ENCODE data around the gene ATP10B. TPM values are rescaled to one million over a fixed set of nuclear protein-coding genes. Genes with fewer than 3 reads are reported as not detected.
A peak's percentile ranks its signal among the peaks of the same experiment; 100 is the strongest.

The ATP10B gene
- total RNA-seq, 1 donor from 2014 or later, result 9.1 TPM

DNA sequence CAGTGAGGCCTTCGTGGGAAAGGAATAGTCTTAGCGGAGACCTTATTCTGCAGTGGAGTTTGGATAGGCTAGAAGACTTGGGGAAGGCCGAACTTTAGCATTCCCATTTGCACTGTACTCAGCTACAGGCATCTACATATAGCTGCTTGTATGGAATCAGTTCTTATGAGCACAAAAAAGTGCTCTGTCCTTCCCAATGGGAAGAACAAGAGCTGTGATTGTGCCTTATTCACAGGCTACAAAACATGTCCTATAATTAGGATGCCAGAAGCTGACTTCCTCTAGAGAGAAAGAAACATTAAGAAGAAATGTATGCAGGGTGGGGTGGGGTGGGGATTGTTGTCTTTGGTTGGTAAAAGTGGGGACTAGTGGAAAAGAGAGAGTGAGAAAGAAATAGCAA lies 154.7 kb downstream of the ATP10B start:
- Histone ChIP-seq H3K4me1 (no peaks in the 10 kb centered on the region), H3K27ac (no peak overlapping the region), H3K36me3 (no peaks in the 10 kb centered on the region), H3K4me3 (no peak overlapping the region), H3K9me3 (no peaks in the 10 kb centered on the region), H3K27me3 (no peaks in the 10 kb centered on the region)
- DNase-seq (ENCODE audit: extremely low spot score in 2 of 2), result no peak
- intact Hi-C loops (cut with DNase I), result no loop called here
- TF ChIP-seq POLR2A (IDR thresholded peaks at IDR 0.05) (no peak), POLR2AphosphoS5 (IDR thresholded peaks at IDR 0.05; ENCODE audit: insufficient read depth in 1 of 2, low read depth in 1 of 2) (no peak), CTCF (IDR thresholded peaks at IDR 0.05) (no peak)

DNA sequence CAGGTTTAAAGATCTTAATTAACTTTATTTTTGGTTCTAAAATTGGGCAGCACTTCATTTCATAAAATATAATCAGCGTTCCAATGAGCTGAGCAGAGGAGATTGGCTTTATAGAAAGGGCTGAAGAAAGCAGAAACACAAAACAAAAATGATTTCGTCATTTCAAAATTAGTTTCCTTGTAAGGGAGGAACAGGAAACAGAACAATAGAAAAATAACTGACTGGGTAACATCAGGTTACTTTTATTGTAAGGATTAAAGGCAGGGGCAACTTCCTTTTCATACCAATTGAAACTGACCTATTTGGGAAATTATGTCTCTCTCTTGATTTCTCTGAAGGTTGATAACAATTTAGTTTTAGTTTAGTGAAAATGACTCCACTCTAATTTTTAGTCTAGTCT lies 157.1 kb downstream of the ATP10B start:
- intact Hi-C loops (cut with DNase I), result no loop called here
- no peak for DNase-seq (ENCODE audit: extremely low spot score in 2 of 2)
- Histone ChIP-seq H3K4me3 (no peak overlapping the region), H3K4me1 (no peaks in the 10 kb centered on the region), H3K27ac (no peak overlapping the region), H3K36me3 (no peaks in the 10 kb centered on the region), H3K27me3 (no peaks in the 10 kb centered on the region), H3K9me3 (no peaks in the 10 kb centered on the region)
- no peak for TF ChIP-seq POLR2A (IDR thresholded peaks at IDR 0.05)
- TF ChIP-seq CTCF (IDR thresholded peaks at IDR 0.05), result no peak
- no peak for TF ChIP-seq POLR2AphosphoS5 (IDR thresholded peaks at IDR 0.05; ENCODE audit: insufficient read depth in 1 of 2, low read depth in 1 of 2)

DNA sequence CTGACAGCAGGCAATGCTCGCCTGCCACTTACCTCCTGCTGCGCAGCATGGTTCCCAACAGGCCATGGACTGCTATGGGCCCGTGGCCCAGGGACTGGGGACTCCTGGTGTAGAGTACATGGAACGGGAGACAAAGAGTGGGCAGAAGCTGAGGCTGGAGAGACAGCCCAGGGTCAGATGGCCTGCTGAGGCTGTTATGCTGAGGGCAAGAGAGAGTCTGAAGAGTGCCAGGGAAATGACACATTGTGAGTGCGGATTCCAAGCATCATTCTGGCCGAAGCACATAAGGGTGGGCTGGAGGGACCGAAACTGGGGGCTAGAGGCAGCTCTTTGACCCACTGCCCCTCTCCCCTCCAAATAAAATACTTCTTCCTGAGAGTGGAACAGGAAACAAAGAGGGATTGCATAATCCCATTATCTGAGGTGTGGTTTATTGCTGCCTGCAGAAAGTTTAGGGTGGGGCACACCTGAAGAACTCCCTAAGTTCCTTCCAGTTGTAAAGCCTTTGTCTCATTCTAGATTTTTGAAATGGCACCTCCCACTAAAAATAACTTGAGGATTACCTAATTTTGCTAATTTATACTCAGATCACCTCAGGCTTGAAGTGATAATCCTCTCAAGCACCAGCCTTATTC lies 158.1 kb downstream of the ATP10B start:
- Histone ChIP-seq H3K9me3 (no peaks in the 10 kb centered on the region), H3K27ac (no peak overlapping the region), H3K4me1 (no peaks in the 10 kb centered on the region), H3K36me3 (no peaks in the 10 kb centered on the region), H3K4me3 (no peak overlapping the region), H3K27me3 (no peaks in the 10 kb centered on the region)
- intact Hi-C loops (cut with DNase I), result no loop called here
- TF ChIP-seq POLR2AphosphoS5 (IDR thresholded peaks at IDR 0.05; ENCODE audit: insufficient read depth in 1 of 2, low read depth in 1 of 2) (peak in 1 of 2 donors; percentile 37), POLR2A (IDR thresholded peaks at IDR 0.05) (no peak), CTCF (IDR thresholded peaks at IDR 0.05) (no peak)
- no peak for DNase-seq (ENCODE audit: extremely low spot score in 2 of 2)

DNA sequence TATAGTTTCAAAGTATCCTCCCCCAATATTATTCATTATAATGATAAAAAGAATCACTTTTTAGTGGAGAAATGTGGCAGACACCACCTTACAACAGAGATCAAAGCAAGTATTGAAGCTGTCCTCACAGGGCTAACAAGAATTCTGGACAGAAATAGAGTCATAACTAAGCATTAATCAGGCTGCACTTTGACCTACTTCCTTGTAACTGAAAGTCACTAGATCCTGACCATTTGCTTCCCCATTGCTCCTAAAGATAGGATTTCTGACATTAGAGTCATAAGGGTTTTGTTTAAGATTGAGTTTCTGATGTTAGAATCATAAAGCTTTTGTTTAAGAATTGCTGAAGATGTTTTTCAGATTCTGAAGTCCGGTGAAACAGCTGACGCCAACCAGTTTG lies 159.7 kb downstream of the ATP10B start:
- no peak overlapping the region for H3K27ac ChIP-seq
- no peaks in the 10 kb centered on the region for H3K4me1 ChIP-seq
- TF ChIP-seq POLR2AphosphoS5 (IDR thresholded peaks at IDR 0.05; ENCODE audit: insufficient read depth in 1 of 2, low read depth in 1 of 2) (no peak), CTCF (IDR thresholded peaks at IDR 0.05) (no peak), POLR2A (IDR thresholded peaks at IDR 0.05) (no peak)
- no peaks in the 10 kb centered on the region for H3K36me3 ChIP-seq
- H3K4me3 ChIP-seq, result no peak overlapping the region
- intact Hi-C loops (cut with DNase I), result no loop called here
- no peaks in the 10 kb centered on the region for H3K27me3 ChIP-seq
- no peaks in the 10 kb centered on the region for H3K9me3 ChIP-seq
- no peak for DNase-seq (ENCODE audit: extremely low spot score in 2 of 2)

DNA sequence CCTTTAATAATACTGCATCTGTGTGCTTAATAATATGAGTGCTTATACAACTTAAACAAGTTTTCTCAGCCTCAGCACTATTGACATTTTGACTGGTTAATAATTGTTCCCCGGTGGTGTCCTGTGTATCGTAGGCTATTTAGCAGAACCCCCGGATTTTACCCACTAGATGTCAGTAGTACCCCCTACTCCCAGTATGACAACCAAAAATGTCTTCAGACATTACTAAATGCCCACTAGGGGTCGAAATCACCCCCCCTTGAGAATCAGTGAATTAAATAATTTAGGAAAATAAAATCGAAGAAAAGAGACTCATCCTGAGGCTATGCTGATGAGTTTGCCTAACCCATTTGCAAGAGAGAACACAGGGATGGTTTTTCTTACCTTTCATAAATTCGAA lies 166.3 kb downstream of the ATP10B start:
- no peaks in the 10 kb centered on the region for H3K36me3 ChIP-seq
- no peak overlapping the region for H3K27ac ChIP-seq
- no peaks in the 10 kb centered on the region for H3K27me3 ChIP-seq
- DNase-seq (ENCODE audit: extremely low spot score in 2 of 2), result no peak
- no peak for TF ChIP-seq POLR2AphosphoS5 (IDR thresholded peaks at IDR 0.05; ENCODE audit: insufficient read depth in 1 of 2, low read depth in 1 of 2)
- no peak for TF ChIP-seq CTCF (IDR thresholded peaks at IDR 0.05)
- TF ChIP-seq POLR2A (IDR thresholded peaks at IDR 0.05), result no peak
- intact Hi-C loops (cut with DNase I), result no loop called here
- H3K4me1 ChIP-seq, result no peaks in the 10 kb centered on the region
- H3K4me3 ChIP-seq, result no peak overlapping the region
- H3K9me3 ChIP-seq, result no peaks in the 10 kb centered on the region

Measured in vagina (tissue), 2 donors.